Measurements from ENCODE around the gene SHISAL1. TPM values are rescaled to one million over a fixed set of nuclear protein-coding genes. Genes with fewer than 3 reads are reported as not detected.

The SHISAL1 gene
- total RNA-seq, 1 donor from 2014 or later = 7.6 TPM

GRCh38 chr22:44200855-44201550 lies 111.7 kb downstream of the SHISAL1 start:
- DNase-seq (ENCODE audit: extremely low spot score in 2 of 2) = no peak
- Histone ChIP-seq H3K9me3 (no peaks in the 10 kb centered on the region), H3K4me3 (no peak overlapping the region), H3K27ac (no peak overlapping the region), H3K27me3 (no peaks in the 10 kb centered on the region), H3K36me3 (no peaks in the 10 kb centered on the region), H3K4me1 (peaks cover 5% of the 10 kb centered on the region)
- intact Hi-C loops (cut with DNase I) = no loop called here
- TF ChIP-seq POLR2AphosphoS5 (IDR thresholded peaks at IDR 0.05; ENCODE audit: insufficient read depth in 1 of 2, low read depth in 1 of 2) = no peak
- TF ChIP-seq CTCF (IDR thresholded peaks at IDR 0.05) = no peak
- no peak for TF ChIP-seq POLR2A (IDR thresholded peaks at IDR 0.05)

- DNase-seq (ENCODE audit: extremely low spot score in 2 of 2) = no peak
- Histone ChIP-seq H3K4me1 (peaks cover 5% of the 10 kb centered on the region), H3K27me3 (no peaks in the 10 kb centered on the region), H3K36me3 (no peaks in the 10 kb centered on the region), H3K27ac (no peak overlapping the region), H3K4me3 (no peak overlapping the region), H3K9me3 (no peaks in the 10 kb centered on the region)
- intact Hi-C loops (cut with DNase I) = no loop called here
- TF ChIP-seq CTCF (IDR thresholded peaks at IDR 0.05) = no peak
- no peak for TF ChIP-seq POLR2AphosphoS5 (IDR thresholded peaks at IDR 0.05; ENCODE audit: insufficient read depth in 1 of 2, low read depth in 1 of 2)
- TF ChIP-seq POLR2A (IDR thresholded peaks at IDR 0.05) = no peak
Observed at GRCh38 chr22:44200451-44200850, 112.3 kb downstream of the SHISAL1 start.

- Histone ChIP-seq H3K9me3 (no peaks in the 10 kb centered on the region), H3K27me3 (no peaks in the 10 kb centered on the region), H3K27ac (no peak overlapping the region), H3K36me3 (no peaks in the 10 kb centered on the region), H3K4me1 (peaks cover 5% of the 10 kb centered on the region), H3K4me3 (no peak overlapping the region)
- DNase-seq (ENCODE audit: extremely low spot score in 2 of 2) = no peak
- intact Hi-C loops (cut with DNase I) = no loop called here
- TF ChIP-seq CTCF (IDR thresholded peaks at IDR 0.05) (no peak), POLR2A (IDR thresholded peaks at IDR 0.05) (no peak), POLR2AphosphoS5 (IDR thresholded peaks at IDR 0.05; ENCODE audit: insufficient read depth in 1 of 2, low read depth in 1 of 2) (no peak)
Observed at GRCh38 chr22:44199866-44200265, 112.9 kb downstream of the SHISAL1 start.

- Histone ChIP-seq H3K9me3 (no peaks in the 10 kb centered on the region), H3K27ac (no peak overlapping the region), H3K4me3 (no peak overlapping the region), H3K4me1 (peaks cover 5% of the 10 kb centered on the region), H3K36me3 (no peaks in the 10 kb centered on the region), H3K27me3 (no peaks in the 10 kb centered on the region)
- TF ChIP-seq POLR2A (IDR thresholded peaks at IDR 0.05) = no peak
- no peak for TF ChIP-seq POLR2AphosphoS5 (IDR thresholded peaks at IDR 0.05; ENCODE audit: insufficient read depth in 1 of 2, low read depth in 1 of 2)
- TF ChIP-seq CTCF (IDR thresholded peaks at IDR 0.05) = no peak
- intact Hi-C loops (cut with DNase I) = no loop called here
- no peak for DNase-seq (ENCODE audit: extremely low spot score in 2 of 2)
Observed at GRCh38 chr22:44199164-44199563, 113.6 kb downstream of the SHISAL1 start.

- intact Hi-C loops (cut with DNase I) = no loop called here
- H3K9me3 ChIP-seq = no peaks in the 10 kb centered on the region
- no peak for DNase-seq (ENCODE audit: extremely low spot score in 2 of 2)
- no peak overlapping the region for H3K4me3 ChIP-seq
- no peak overlapping the region for H3K27ac ChIP-seq
- no peak for TF ChIP-seq POLR2AphosphoS5 (IDR thresholded peaks at IDR 0.05; ENCODE audit: insufficient read depth in 1 of 2, low read depth in 1 of 2)
- no peak for TF ChIP-seq POLR2A (IDR thresholded peaks at IDR 0.05)
- TF ChIP-seq CTCF (IDR thresholded peaks at IDR 0.05) = no peak
- no peaks in the 10 kb centered on the region for H3K36me3 ChIP-seq
- H3K27me3 ChIP-seq = no peaks in the 10 kb centered on the region
- H3K4me1 ChIP-seq = peaks cover 5% of the 10 kb centered on the region
Observed at GRCh38 chr22:44197271-44197670, 115.5 kb downstream of the SHISAL1 start.
